ENCODE results near the gene ZNF622.

The ZNF622 gene

DNA sequence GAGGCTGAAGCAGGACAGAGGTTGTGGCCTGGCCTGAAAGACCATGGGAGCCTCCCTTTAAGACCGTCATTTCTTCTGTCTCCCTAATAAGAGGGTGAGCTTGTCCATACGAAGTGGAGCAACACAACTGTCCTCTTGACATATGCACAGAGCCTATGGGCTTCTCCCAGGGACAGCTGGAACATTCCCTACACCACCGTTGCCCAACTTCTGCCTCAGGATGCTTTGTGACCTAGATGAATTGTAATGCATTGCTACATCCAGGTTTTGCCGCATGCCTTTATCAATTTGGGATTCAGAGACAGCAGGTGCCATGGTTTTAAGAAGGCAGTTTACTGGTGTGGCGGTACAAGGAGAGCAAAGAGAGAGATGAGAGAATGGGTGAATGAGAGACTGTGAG, 34.4 kb upstream of the ZNF622 start (continued):
- TF ChIP-seq, protein P1, sequence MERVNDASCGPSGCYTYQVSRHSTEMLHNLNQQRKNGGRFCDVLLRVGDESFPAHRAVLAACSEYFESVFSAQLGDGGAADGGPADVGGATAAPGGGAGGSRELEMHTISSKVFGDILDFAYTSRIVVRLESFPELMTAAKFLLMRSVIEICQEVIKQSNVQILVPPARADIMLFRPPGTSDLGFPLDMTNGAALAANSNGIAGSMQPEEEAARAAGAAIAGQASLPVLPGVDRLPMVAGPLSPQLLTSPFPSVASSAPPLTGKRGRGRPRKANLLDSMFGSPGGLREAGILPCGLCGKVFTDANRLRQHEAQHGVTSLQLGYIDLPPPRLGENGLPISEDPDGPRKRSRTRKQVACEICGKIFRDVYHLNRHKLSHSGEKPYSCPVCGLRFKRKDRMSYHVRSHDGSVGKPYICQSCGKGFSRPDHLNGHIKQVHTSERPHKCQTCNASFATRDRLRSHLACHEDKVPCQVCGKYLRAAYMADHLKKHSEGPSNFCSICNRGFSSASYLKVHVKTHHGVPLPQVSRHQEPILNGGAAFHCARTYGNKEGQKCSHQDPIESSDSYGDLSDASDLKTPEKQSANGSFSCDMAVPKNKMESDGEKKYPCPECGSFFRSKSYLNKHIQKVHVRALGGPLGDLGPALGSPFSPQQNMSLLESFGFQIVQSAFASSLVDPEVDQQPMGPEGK (tag by site-specific recombination; IDR thresholded peaks at IDR 0.05), result no peak
- no peak for TF ChIP-seq KLF7 (tag by site-specific recombination; IDR thresholded peaks at IDR 0.05; ENCODE audit: borderline replicate concordance)
- TF ChIP-seq ZNF473 (tag by site-specific recombination; IDR thresholded peaks at IDR 0.05), result no peak
- no peak for TF ChIP-seq ZNF530 (tag by site-specific recombination; IDR thresholded peaks at IDR 0.05; ENCODE audit: low read depth)
- TF ChIP-seq ZNF426 (tag by site-specific recombination; IDR thresholded peaks at IDR 0.05), result no peak
- TF ChIP-seq ZNF623 (tag by site-specific recombination; IDR thresholded peaks at IDR 0.05), result no peak
- TF ChIP-seq, protein P2, sequence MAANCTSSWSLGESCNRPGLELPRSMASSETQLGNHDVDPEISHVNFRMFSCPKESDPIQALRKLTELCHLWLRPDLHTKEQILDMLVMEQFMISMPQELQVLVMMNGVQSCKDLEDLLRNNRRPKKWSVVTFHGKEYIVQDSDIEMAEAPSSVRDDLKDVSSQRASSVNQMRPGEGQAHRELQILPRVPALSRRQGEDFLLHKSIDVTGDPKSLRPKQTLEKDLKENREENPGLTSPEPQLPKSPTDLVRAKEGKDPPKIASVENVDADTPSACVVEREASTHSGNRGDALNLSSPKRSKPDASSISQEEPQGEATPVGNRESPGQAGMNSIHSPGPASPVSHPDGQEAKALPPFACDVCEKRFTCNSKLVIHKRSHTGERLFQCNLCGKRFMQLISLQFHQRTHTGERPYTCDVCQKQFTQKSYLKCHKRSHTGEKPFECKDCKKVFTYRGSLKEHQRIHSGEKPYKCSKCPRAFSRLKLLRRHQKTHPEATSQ (tag by site-specific recombination; IDR thresholded peaks at IDR 0.05), result no peak
- TF ChIP-seq, protein P3, sequence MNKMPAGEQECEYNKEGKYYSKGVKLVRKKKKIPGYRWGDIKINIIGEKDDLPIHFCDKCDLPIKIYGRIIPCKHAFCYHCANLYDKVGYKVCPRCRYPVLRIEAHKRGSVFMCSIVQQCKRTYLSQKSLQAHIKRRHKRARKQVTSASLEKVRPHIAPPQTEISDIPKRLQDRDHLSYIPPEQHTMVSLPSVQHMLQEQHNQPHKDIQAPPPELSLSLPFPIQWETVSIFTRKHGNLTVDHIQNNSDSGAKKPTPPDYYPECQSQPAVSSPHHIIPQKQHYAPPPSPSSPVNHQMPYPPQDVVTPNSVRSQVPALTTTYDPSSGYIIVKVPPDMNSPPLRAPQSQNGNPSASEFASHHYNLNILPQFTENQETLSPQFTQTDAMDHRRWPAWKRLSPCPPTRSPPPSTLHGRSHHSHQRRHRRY (tag by site-specific recombination; IDR thresholded peaks at IDR 0.05), result no peak
- no peak for TF ChIP-seq ZNF157 (tag by site-specific recombination; IDR thresholded peaks at IDR 0.05)

DNA sequence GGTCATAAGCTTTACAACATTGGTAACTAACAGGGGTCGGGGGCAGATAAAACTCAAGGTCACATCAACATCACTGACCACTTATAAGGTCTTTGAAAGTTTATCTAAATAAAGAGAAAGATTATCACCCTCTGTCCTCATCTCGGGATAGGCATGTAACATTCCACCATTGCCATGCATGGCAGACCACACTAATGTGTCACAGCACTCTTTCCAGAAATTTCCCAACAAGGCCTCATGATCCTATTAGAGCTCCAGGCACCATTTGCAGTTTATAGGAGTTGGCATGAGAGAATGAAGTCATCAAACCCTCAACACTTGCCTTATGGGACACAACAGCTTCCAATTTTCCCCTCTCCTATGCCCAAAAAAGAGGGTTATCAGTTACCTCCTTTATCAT, 31.9 kb upstream of the ZNF622 start:
- no peaks in the 10 kb centered on the region for H3K4me1 ChIP-seq (ENCODE audit: control insufficient read depth, insufficient read depth, low read length)
- H3K9me3 ChIP-seq (ENCODE audit: control insufficient read depth, insufficient read depth, low read depth, low read length), result peaks cover 5% of the 10 kb centered on the region
- no peak overlapping the region for H3K27ac ChIP-seq (ENCODE audit: extremely low read depth, low read depth, low read length)
- no peak overlapping the region for H3K4me3 ChIP-seq (ENCODE audit: low read depth, low read length)
- ChIA-PET POLR2A (no interaction called here), CTCF (interaction anchor here (0.6 to 1.7 kb wide), 3 partner anchors 17 to 316 kb away, joined by 3 to 6 read pairs (median 5); no protein-coding TSS in a partner anchor)
- no peak for TF ChIP-seq ZFP3 (tag by site-specific recombination; IDR thresholded peaks at IDR 0.05; ENCODE audit: low read depth)
- no peak for TF ChIP-seq GLIS2 (tag by site-specific recombination; IDR thresholded peaks at IDR 0.05)
- no peak for TF ChIP-seq WT1 (tag by site-specific recombination; IDR thresholded peaks at IDR 0.05)
- TF ChIP-seq ZNF274 (IDR thresholded peaks at IDR 0.05; ENCODE audit: low read length), result no peak
- no peak for TF ChIP-seq ZNF274 (tag by site-specific recombination; IDR thresholded peaks at IDR 0.05; ENCODE audit: borderline replicate concordance)
- no peak for TF ChIP-seq ZNF624 (tag by site-specific recombination; IDR thresholded peaks at IDR 0.05)
- TF ChIP-seq TRIM28 (IDR thresholded peaks at IDR 0.05; ENCODE audit: borderline replicate concordance, low read length), result no peak
- no peak for TF ChIP-seq SP7 (tag by site-specific recombination; IDR thresholded peaks at IDR 0.05)
- TF ChIP-seq, protein P4, sequence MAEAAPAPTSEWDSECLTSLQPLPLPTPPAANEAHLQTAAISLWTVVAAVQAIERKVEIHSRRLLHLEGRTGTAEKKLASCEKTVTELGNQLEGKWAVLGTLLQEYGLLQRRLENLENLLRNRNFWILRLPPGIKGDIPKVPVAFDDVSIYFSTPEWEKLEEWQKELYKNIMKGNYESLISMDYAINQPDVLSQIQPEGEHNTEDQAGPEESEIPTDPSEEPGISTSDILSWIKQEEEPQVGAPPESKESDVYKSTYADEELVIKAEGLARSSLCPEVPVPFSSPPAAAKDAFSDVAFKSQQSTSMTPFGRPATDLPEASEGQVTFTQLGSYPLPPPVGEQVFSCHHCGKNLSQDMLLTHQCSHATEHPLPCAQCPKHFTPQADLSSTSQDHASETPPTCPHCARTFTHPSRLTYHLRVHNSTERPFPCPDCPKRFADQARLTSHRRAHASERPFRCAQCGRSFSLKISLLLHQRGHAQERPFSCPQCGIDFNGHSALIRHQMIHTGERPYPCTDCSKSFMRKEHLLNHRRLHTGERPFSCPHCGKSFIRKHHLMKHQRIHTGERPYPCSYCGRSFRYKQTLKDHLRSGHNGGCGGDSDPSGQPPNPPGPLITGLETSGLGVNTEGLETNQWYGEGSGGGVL (tag by site-specific recombination; IDR thresholded peaks at IDR 0.05), result no peak
- no peak for TF ChIP-seq ZNF514 (tag by site-specific recombination; IDR thresholded peaks at IDR 0.05)
- TF ChIP-seq, protein P5, sequence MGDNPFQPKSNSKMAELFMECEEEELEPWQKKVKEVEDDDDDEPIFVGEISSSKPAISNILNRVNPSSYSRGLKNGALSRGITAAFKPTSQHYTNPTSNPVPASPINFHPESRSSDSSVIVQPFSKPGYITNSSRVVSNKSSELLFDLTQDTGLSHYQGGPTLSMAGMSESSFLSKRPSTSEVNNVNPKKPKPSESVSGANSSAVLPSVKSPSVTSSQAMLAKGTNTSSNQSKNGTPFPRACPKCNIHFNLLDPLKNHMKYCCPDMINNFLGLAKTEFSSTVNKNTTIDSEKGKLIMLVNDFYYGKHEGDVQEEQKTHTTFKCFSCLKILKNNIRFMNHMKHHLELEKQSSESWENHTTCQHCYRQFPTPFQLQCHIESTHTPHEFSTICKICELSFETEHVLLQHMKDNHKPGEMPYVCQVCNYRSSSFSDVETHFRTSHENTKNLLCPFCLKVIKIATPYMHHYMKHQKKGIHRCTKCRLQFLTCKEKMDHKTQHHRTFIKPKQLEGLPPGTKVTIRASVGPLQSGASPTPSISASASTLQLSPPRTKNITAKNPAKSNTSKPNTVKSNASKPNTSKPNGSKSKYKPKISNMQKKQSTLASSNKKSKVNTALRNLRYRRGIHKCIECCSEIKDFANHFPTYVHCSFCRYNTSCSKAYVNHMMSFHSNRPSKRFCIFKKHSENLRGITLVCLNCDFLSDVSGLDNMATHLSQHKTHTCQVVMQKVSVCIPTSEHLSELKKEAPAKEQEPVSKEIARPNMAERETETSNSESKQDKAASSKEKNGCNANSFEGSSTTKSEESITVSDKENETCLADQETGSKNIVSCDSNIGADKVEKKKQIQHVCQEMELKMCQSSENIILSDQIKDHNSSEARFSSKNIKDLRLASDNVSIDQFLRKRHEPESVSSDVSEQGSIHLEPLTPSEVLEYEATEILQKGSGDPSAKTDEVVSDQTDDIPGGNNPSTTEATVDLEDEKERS (tag by site-specific recombination; IDR thresholded peaks at IDR 0.05), result no peak
- TF ChIP-seq ZNF596 (tag by site-specific recombination; IDR thresholded peaks at IDR 0.05), result no peak
- H3K36me3 ChIP-seq (ENCODE audit: control insufficient read depth in 2 of 2, insufficient read depth in 1 of 2, low read length in 2 of 2), result no peaks in the 10 kb centered on the region

Measured in HEK293 (cell line).